Kidney capillary endothelial cell (primary cell): Measurements from ENCODE around the gene NPFFR1.
"Not testable (repeated sequence)": the region's sequence is repeated elsewhere in the genome, so short reads cannot be mapped to it uniquely, and the experiment has no call there.

Source experiments
- DNase-seq: peaks from one replicate; pipeline ENCODE4 v3.0.0-alpha.2; 2018; ENCODE audit warnings: low spot score

Gene NPFFR1

GRCh38 chr10:70222811-70223447 is 60.9 kb downstream of the NPFFR1 start:
- DNase-seq, result not testable (repeated sequence)

DNA sequence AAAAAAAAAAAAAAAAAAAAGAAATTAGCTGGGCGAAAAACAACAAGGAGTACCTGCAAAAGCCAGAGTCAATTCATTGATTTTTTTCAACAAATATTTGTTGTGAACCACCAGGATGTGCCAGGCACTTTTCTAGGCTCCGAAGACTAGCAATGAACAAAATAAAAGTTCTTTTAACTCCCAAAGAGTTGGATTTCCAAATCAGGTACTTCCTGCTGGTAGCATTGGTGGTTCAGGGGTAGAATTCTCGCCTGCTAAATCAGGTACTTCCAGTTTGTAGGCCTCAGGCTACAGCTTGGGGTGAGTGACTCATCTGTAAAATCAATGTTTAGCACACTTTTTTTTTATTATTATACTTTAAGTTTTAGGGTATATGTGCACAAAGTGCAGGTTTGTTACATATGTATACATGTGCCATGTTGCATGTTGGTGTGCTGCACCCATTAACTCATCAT is 61.4 kb downstream of the NPFFR1 start:
- no peak for DNase-seq

GRCh38 chr10:70221030-70221429 is 62.8 kb downstream of the NPFFR1 start:
- no peak for DNase-seq

- DNase-seq, result no peak
Measured at GRCh38 chr10:70212879-70213278, 70.9 kb downstream of the NPFFR1 start.

DNA sequence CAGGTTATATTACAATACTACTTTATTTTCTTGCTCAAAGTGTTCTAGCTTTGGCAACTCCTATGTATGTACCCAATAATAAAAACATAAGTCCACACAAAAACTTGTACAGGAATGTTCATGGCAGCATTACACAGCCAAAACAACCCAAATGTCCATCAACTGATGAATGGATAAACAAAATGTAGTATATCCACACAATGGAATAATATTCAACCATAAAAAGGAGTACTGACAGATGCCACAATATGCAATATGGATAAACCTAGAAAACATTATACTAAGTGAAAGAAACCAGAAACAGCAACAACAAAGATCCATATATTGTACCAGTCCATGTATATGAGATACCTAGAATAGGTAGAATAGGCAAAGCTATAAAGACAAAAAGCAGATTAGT is 71.5 kb downstream of the NPFFR1 start:
- no peak for DNase-seq

DNA sequence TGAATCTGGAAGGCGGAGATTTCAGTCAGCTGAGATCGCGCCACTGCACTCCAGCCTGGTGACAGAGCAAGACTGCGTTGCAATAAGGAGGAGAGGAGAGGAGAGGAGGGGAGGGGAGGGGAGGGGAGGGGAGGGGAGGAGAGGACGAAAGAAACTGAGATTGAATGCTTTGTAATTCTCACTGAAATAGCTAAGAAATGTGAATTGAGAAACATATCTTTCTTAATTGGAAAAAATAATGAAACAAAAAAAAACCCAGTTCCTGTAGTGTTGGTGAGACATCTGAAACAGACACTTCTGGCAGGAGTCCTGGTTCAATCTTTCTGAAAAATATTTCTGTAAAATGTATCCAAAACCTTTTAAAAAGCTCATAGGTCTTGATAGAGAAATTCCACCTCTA is 77.0 kb downstream of the NPFFR1 start:
- DNase-seq, result no peak

GRCh38 chr10:70201105-70201504 is 82.7 kb downstream of the NPFFR1 start:
- no peak for DNase-seq

- DNase-seq, result no peak
Measured at GRCh38 chr10:70198696-70199466, 84.9 kb downstream of the NPFFR1 start.
